KMS-11 (cell line): ENCODE results near the gene MAP3K6.

Experiments
- H2AFZ ChIP-seq: fragments of 200-600 bp; sonication (generic); 2 replicates; pipeline ENCODE4 v1.6.1; 2016; ENCODE audit warnings: antibody characterized with exemption, mixed run types, low read depth
- H3K27ac ChIP-seq: fragments of 200-600 bp; sonication (generic); 2 replicates; pipeline ENCODE4 v1.6.1; 2016; ENCODE audit warnings: mild to moderate bottlenecking, mixed run types
- H3K27me3 ChIP-seq: fragments of 200-600 bp; sonication (generic); 2 replicates; pipeline ENCODE4 v1.6.1; 2017; ENCODE audit warnings: mild to moderate bottlenecking, low read depth, mixed run types, moderate library complexity; ENCODE audit not compliant: insufficient read depth
- H3K36me3 ChIP-seq: fragments of 200-600 bp; sonication (generic); 2 replicates; pipeline ENCODE4 v1.6.1; 2017; ENCODE audit warnings: mild to moderate bottlenecking, mixed run types; ENCODE audit not compliant: insufficient read depth
- H3K4me1 ChIP-seq: fragments of 200-600 bp; sonication (generic); 2 replicates; pipeline ENCODE4 v1.6.1; 2016; ENCODE audit warnings: mild to moderate bottlenecking, low read depth, mixed run types; ENCODE audit not compliant: poor library complexity, severe bottlenecking
- H3K4me2 ChIP-seq: fragments of 200-600 bp; sonication (generic); 2 replicates; pipeline ENCODE4 v1.7.0; 2016; ENCODE audit warnings: mild to moderate bottlenecking, mixed run types
- H3K4me3 ChIP-seq: fragments of 200-600 bp; sonication (generic); IDR thresholded peaks from 2 replicates; pipeline ENCODE4 v1.6.1; 2017; ENCODE audit warnings: low read depth, low read length, mixed read lengths; ENCODE audit not compliant: insufficient read depth
- H3K79me2 ChIP-seq: fragments of 200-600 bp; sonication (generic); 2 replicates; pipeline ENCODE4 v1.6.1; 2016; ENCODE audit warnings: low read depth, mixed run types; ENCODE audit not compliant: insufficient read depth
- H3K9ac ChIP-seq: fragments of 200-600 bp; sonication (generic); 2 replicates; pipeline ENCODE4 v1.6.1; 2016; ENCODE audit warnings: mild to moderate bottlenecking, mixed run types
- H4K20me1 ChIP-seq: fragments of 200-600 bp; sonication (generic); 2 replicates; pipeline ENCODE4 v1.6.1; 2016; ENCODE audit warnings: mild to moderate bottlenecking, mixed run types; ENCODE audit not compliant: insufficient read depth
- CTCF ChIP-seq: fragments of 200-600 bp; sonication (generic); conservative IDR thresholded peaks from 2 replicates; pipeline ENCODE4 v1.6.1; 2017; ENCODE audit warnings: low read depth, mild to moderate bottlenecking, antibody characterized with exemption, low read length, moderate library complexity, mixed read lengths

The MAP3K6 gene

GRCh38 chr1:27316860-27317259, 49.9 kb downstream of the MAP3K6 start:
- no peak overlapping the region for H3K4me2 ChIP-seq
- no peaks in the 10 kb centered on the region for H3K4me1 ChIP-seq
- H3K4me3 ChIP-seq = no peak overlapping the region
- no peaks in the 10 kb centered on the region for H3K36me3 ChIP-seq
- H3K9ac ChIP-seq = no peak overlapping the region
- H3K27ac ChIP-seq = no peak overlapping the region
- no peak overlapping the region for H2AFZ ChIP-seq
- H3K79me2 ChIP-seq = no peaks in the 10 kb centered on the region
- no peak for TF ChIP-seq CTCF
- H3K27me3 ChIP-seq = no peaks in the 10 kb centered on the region
- no peaks in the 10 kb centered on the region for H4K20me1 ChIP-seq

DNA sequence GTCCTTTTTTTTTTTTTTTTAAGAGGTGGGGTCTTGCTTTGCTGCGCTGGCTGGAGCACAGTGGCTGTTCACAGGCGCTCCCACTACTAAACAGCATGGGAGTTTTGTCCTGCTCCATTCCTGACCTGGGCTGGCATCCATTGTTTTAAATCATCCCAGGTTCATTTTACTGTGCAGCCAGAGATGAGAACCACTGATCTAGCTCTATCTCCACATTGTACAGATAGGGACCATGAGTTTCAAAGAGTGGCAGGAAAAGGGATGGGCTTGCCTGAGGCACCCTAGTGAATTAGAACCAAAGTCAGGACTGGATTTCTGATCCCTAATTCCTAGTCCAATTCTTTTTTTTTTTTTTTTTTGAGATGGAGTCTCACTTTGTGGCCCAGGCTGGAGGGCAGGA, 52.0 kb downstream of the MAP3K6 start:
- H3K4me1 ChIP-seq = no peaks in the 10 kb centered on the region

GRCh38 chr1:27314169-27314568, 52.6 kb downstream of the MAP3K6 start:
- Histone ChIP-seq H3K4me1 (no peaks in the 10 kb centered on the region), H3K79me2 (no peaks in the 10 kb centered on the region), H3K27me3 (no peaks in the 10 kb centered on the region), H3K4me2 (no peak overlapping the region), H3K36me3 (no peaks in the 10 kb centered on the region), H3K4me3 (no peak overlapping the region), H3K9ac (no peak overlapping the region), H3K27ac (no peak overlapping the region), H2AFZ (no peak overlapping the region), H4K20me1 (no peaks in the 10 kb centered on the region)
- TF ChIP-seq CTCF = no peak

More for the DNA sequence above, 52.0 kb downstream of the MAP3K6 start:
- Histone ChIP-seq H3K9ac (no peak overlapping the region), H3K27me3 (no peaks in the 10 kb centered on the region), H2AFZ (no peak overlapping the region), H3K27ac (no peak overlapping the region), H3K4me2 (no peak overlapping the region), H3K79me2 (no peaks in the 10 kb centered on the region), H4K20me1 (no peaks in the 10 kb centered on the region), H3K4me3 (no peak overlapping the region), H3K36me3 (no peaks in the 10 kb centered on the region)
- TF ChIP-seq CTCF = no peak

DNA sequence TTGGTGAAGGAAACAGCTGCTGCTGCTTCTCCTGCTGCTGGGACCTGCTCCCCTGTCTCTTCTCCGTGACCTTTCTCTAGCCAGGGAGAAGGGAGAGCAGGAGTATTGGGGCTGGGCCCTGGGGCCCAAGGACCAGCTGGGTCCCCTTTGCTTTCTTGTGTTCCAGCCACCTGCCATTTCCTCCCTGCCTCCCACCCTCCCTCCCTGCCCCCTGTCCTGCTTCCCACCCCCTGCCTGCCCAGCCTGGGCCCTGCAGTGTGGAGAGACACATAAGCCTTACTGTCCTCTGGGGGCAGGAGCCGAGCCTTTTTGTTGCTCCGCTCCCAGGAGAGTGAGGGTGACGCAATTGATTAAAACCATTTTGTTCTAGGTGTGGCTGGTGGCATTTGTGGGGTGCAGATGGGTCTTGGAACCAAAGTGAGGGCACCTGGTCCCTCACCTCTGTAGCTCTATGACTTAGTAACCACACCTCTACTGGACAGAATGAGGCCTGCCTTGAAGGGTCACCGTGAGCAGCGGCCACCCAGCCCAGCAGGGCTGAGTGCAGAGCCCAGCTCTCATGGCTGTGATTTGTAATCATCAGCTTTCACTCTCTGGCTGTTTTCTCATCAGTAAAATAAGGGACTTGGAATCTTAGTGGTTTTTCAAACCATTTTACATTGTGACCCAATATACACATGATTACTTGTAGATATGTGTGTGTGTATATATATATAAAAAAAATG, 58.7 kb downstream of the MAP3K6 start:
- Histone ChIP-seq H3K27ac (no peak overlapping the region), H3K36me3 (no peaks in the 10 kb centered on the region), H3K4me1 (peaks cover 12% of the 10 kb centered on the region), H3K79me2 (no peaks in the 10 kb centered on the region), H3K4me3 (no peak overlapping the region), H3K4me2 (no peak overlapping the region), H4K20me1 (no peaks in the 10 kb centered on the region), H3K9ac (no peak overlapping the region), H2AFZ (no peak overlapping the region), H3K27me3 (no peaks in the 10 kb centered on the region)
- TF ChIP-seq CTCF = no peak
